Measurements from ENCODE around the gene YY1.

GRCh38 chr14:100279133-100279532 lies 40.2 kb downstream of the YY1 start:
- TF ChIP-seq FOXP2 (optimal IDR thresholded peaks at IDR 0.05; ENCODE audit: control extremely low read depth, extremely low read length, insufficient read depth) (no peak), EZH2 (IDR thresholded peaks at IDR 0.05) (no peak), POLR2AphosphoS5 (IDR thresholded peaks at IDR 0.05; ENCODE audit: borderline replicate concordance, low read depth, low read length) (no peak)

Measured in SK-N-MC (cell line).